CD4-positive, alpha-beta T cell treated with Interleukin-6 for 4 hours (primary cell): Measurements from ENCODE around the gene CR1.
"Not testable (repeated sequence)": the region's sequence is repeated elsewhere in the genome, so short reads cannot be mapped to it uniquely, and the experiment has no call there.

ENCODE experiments used
- DNase-seq: peaks from one replicate; pipeline ENCODE4 v3.0.0-alpha.2; 2020; ENCODE audit warnings: mixed read lengths

The CR1 gene

GRCh38 chr1:207682872-207683434, 187.0 kb downstream of the CR1 start:
- not testable (repeated sequence) for DNase-seq

- DNase-seq: not testable (repeated sequence)
Measured at GRCh38 chr1:207690551-207690950, 194.6 kb downstream of the CR1 start.

DNA sequence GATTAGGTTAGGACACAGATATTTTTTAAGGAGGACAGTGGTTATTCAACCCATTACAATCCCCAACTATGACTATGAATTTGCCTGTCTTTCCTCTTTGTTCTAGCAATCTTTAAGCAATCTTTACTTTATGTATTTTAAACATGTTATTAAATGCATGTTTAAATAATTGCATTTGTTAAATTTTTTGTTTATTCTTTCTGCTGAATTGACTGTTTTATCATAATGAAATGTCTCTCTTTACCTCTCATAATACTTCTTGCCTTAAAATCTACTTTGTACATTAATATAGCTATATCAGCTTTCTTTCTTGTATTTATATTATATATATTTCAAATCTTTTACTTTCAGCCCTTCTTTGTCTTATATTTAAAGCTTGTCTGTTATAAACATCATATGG, 195.1 kb downstream of the CR1 start:
- no peak for DNase-seq
